Measurements from ENCODE around the gene ZNF18.

Gene ZNF18, protein sequence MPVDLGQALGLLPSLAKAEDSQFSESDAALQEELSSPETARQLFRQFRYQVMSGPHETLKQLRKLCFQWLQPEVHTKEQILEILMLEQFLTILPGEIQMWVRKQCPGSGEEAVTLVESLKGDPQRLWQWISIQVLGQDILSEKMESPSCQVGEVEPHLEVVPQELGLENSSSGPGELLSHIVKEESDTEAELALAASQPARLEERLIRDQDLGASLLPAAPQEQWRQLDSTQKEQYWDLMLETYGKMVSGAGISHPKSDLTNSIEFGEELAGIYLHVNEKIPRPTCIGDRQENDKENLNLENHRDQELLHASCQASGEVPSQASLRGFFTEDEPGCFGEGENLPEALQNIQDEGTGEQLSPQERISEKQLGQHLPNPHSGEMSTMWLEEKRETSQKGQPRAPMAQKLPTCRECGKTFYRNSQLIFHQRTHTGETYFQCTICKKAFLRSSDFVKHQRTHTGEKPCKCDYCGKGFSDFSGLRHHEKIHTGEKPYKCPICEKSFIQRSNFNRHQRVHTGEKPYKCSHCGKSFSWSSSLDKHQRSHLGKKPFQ

DNA sequence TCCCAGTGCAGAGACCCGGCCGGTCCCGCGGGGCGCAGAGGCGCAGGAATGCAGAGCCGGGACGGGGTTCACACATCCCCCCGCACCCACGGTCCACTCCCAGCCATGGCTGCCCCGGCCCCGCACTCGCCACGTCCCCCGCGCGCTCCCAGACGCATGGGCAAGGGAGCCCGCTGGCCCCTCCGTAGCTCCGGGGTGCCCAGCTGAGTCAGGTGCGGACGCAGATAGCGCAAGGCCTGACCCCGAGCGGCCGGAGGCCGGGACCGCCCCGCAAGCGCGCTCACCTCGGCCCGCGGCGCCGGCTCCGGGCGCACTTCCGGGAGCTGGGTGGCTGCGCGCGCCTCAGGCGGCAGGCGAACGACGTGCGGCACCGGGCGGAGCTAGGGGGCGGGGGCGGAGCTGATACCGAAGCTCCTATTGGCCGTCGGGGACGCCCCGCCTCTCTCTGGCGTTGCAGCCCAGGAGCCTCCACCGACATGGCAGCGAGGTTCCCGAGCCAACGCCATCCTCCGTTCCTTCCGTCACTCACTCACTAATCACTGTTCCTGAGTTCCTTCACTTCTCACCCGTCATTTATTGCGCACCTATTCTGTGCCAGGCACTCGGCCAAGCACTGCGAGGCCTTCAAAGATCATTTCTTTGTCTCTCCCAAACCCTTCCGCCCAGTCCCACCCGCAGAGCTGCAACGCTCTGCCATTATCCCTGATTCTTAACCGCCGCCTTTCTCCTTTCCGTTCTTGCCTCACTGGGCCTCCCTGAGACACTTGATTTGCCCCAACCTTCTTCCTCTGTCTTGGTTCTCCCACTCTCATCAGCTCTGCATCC is at the start of gene ZNF18:
Gene ZNF18, minus strand, starts transcription at position 329 of the 825 bp plus-strand sequence. CDS start 4,646 bp downstream, outside the sequence.
- DNase-seq (ENCODE audit: low read depth), result peak; percentile 79

DNA sequence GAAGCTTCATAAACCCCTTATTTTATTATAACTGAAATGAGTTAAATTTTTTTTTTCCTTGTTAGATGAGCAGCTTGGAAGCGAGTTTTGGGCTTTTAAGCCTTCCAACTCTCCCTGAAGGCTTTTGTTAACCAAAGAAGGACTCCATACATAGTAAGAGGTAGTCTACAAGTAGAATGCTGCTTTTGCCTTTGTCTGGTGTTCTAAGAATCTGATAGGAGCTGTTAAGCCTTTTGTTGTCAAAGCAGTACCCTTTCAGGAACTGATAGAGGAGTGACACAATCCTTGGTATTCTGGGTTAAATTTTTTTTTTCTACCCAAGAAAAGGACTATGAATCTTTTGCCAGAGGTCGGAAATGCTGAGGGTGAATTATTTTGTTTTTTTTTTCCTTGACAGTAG is 49.5 kb upstream of the ZNF18 start:
- no peak for DNase-seq (ENCODE audit: low read depth)

DNA sequence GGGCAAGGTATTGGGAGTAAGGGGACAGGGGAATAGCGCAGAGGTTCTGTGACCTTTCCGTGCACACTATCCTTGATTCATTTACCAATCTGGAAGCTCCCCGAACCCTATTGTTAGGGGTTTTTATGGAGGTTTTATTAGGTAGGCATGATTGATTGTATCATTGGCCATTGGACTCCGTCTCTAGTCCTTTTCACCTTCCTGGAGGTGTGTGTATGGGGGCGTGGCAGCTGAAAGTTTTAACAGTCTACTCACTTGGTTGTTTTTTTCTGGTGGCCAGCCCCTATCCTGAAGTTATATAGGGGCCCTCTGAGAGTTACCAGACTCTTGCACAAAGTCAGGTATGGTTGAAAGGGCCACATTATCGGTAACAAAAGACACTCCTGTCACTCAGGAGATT is 46.4 kb upstream of the ZNF18 start:
- DNase-seq (ENCODE audit: low read depth), result no peak

DNA sequence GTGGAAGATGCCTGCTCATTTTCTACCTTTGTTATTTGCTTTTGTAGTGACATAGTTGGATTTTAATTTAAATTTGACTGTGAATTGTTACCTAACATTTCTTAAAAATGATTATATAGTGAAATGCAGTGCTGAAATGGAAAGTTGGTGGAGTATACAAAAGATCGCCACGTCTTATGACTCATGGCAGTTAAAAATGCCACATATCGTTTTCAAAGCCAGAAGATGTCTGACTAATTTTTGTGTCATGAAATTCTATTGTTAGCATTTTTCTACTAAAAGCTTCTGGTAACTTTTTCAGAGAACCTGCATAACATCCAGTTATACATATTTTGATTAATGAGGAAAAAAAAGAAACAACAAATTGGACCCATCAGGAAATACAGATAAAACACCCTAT is 44.0 kb upstream of the ZNF18 start:
- DNase-seq (ENCODE audit: low read depth), result no peak

DNA sequence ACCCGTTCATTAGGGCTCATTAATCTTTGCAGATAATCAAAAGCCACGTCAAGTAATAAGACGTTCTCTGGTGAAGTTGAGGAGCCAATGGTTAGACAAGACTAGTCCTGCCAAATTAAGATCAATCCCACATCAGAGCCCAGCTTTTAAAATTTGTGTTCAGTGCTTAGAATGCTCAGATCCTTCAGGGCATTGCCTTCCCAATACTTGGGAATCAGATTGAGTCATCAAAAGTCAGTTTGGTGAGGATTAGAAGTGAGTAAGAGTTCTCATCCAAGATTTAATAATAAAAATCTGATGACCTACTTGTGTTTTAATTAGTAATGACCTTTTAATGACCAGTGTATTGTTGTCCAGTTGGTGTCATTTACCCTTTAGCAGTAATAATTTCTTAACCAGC is 43.2 kb upstream of the ZNF18 start:
- DNase-seq (ENCODE audit: low read depth), result no peak

DNA sequence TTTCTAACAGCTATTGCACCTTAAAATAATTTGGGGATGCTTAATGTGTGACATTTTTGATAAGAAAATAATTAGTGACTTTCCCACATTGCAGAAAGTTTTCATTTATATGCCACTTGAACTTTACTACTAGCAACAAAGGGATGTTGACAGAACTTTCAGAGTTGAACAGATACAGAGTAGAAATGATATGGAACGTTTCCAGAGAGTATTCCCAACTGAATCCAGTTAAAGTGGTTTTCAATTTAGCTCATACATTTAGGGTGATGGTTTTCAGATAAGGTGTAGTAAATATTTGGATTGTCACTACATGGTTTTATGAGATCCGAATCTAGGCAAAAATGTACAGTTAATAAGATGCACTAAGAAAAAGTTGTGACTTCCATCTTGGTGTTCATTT is 40.7 kb upstream of the ZNF18 start:
- no peak for DNase-seq (ENCODE audit: low read depth)

DNA sequence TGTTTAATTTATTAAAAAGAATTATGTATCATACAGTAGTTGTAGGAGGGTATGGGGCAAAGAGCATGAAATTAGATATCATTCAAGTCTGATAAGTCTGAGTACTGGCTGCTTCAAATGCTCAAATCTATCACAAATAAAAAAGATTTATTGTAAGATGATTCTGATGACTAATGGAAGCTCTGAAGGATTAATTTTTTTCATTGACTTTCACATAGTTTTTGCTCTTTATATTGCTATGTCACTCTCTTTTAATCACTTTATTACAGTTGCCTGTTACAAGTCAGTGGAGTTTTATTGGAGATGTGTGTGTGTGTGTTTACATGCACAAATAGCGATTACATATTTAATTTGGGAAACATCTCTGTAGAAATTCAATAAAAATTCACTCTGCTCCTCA is 38.4 kb upstream of the ZNF18 start:
- no peak for DNase-seq (ENCODE audit: low read depth)

DNA sequence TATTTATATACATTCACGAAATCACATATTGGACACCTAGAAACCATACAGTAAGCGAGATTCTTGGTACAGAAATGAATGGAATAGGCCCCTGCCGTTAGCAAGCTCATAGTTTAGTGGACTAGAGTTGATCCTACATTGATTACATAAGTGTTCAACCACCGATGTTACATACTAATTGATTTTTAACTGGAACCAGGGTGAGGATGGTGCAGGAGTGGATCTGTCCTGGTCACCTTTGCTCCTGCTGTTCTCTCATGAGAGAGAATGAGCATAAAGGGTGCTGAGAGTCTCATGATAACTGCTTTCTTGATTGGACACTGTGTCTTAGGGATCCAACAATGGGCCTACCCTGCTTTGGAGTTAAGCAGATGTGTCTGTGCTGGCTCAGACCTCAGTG is 37.3 kb upstream of the ZNF18 start:
- DNase-seq (ENCODE audit: low read depth), result no peak

DNA sequence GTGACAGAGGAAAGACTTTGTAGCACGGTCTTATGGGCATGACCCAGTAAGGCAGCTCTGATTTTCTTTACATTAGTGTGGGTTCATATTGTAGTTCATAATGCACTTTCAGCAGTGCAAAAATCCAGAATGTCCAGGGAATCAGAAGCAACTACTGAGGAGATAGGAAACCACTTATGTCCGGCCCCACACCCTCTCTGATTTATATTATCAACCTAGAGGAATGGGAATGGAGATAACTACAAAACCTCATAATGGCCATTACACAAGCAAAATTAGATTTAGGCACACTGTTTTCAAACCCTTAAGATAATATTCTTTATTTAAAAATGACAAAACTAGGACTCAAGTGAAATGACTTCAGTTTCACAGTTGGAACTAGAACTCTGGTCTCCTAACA is 31.3 kb upstream of the ZNF18 start:
- DNase-seq (ENCODE audit: low read depth), result no peak

DNA sequence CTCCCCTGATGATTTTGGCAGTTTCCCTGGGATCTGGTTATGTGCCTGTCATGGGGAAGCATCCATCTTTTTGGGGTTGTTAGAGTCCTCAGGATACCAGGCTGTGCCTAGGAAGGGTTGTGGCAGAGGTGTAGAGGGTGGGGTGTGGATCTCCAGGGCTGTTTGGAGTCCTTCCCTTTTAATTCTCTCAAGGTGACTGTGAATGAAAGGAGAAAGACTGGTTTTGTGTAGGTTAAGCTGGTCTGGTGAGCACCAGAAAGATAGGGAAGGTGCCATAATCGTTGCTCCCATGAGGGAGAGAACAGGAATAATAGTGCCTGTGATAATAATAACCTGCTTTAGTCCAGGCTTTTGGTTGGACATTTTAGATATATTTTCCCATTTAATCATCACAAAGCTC is 30.4 kb upstream of the ZNF18 start:
- no peak for DNase-seq (ENCODE audit: low read depth)

DNA sequence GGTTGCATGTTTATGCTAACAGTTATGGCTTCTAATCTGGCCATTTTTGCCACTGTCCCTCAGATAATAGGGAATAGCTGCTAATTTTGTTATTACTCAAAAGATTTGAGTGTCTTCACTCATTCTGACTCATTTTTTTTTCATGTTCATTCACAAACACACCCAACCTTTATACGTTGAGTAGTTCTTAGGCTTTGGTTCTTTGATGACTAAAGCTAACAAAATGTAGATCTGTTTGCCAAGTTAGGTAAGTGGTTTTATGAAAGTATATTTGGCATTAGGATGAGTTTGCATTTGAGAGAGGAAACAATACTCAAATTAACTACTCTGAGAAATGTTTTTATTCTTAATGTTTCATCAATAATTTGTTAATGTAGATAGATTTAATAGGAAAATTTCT is 27.1 kb upstream of the ZNF18 start:
- DNase-seq (ENCODE audit: low read depth), result no peak

DNA sequence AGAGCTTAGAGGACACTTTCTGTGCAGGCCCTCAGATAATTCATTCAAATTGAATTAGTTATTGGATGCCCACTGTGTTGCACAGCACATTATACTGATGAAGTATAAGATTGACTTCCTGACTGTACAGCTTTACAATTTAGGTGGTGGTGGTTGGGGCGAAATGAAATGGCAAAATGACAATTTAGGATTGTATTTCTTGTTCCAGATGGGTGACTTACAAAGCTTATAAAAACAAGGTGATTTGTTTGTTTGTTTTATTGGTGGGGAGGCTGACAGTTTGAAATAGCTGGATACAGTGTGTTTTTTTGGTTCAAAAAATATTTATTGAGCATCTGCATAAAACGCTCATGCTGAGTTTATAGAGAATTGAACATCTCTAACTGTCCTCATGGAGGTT is 25.0 kb upstream of the ZNF18 start:
- DNase-seq (ENCODE audit: low read depth), result no peak

DNA sequence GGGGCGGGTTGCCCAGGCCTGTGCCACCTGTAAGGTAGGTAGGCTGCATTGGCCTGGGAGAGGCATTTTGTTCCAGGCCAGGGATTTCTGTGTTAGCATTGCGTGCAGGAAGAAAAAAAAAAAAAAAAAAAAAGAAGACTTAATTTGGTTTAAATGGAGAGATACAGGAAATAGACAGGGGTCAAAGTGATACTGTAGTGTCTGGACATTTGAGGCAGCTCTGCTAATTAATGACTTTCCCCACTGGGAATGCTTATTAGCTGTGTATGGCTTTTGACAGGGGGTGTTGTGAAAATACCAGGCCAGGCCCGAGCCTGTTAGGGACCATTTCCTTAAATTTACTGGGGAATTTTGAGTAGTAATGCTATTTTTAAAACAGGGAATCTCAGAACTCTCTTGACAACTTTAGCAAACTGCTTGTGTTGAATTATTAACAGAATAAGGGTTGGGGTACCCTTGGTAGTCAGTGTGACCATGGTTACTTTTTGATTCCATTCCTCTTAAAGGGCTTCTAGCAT is 24.4 kb upstream of the ZNF18 start:
- DNase-seq (ENCODE audit: low read depth), result no peak

DNA sequence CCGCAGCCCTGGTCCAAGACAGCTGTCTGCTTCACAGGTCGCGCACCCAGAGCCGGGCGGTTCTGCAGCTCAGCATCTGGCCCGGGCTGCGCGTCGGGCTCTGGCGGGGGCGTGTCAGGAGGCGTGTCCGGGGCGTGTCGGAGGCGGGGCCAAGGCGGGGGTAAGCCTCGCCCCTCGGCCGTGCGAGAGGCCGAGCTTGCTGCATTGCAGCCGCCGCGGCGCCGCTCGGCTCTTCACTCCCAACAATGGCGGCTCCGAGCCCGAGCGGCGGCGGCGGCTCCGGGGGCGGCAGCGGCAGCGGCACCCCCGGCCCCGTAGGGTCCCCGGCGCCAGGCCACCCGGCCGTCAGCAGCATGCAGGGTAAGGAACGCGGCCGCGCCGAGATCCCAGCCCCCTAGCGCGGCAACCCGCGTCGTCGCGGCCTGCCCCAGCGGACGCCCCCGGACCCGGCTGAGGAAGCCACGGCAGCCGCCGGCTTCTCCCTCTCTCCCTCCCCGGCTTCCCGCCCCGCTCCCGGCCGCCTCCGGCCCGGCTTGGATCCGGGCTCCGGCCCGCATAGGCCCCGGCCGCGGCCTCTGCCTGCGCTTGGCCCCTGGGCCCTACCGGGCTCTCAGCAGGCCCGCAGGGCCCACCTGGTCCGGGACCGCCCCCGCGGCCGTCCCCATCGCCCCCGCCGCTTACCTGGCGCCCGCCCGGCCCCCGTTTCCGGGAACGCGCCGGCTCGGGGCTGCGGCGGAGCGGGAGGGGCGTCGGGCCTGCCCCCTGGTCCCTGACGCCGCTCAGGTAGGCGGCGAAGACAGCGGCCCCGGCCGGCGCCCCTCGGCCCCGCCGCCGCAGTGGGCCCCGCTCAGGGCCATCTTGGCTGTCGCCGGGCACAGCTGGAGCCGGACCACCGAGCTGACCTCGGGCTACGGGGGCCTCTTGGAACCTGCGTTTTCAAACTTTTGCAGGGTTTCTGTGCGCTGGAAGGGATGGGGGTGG is 23.7 kb upstream of the ZNF18 start, which contains the start of gene MAP2K4:
Gene MAP2K4, plus strand, starts transcription at position 236 of the 981 bp plus-strand sequence. Its CDS starts 10 bp downstream, at position 246.
- DNase-seq (ENCODE audit: low read depth), result peak; percentile 65

DNA sequence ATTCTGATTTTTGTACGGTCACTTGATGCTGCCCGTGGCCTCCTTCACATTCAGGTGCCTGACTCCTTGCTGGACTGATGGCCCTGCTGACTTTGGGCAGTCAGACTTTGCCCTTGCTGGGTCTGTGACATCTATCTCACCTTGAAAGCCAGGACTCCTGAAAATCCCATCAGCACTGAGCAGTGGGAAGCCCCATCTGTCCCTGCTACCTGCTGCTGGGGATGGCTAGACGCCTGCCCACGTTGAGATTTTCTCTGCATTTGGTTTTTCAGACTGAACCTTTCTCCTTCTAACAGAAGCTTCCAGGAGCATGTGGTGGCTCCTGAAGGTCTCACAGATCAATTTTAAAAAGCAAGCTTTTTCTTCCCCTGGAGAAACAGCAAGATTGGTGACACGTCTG is 10.2 kb upstream of the ZNF18 start:
- no peak for DNase-seq (ENCODE audit: low read depth)

DNA sequence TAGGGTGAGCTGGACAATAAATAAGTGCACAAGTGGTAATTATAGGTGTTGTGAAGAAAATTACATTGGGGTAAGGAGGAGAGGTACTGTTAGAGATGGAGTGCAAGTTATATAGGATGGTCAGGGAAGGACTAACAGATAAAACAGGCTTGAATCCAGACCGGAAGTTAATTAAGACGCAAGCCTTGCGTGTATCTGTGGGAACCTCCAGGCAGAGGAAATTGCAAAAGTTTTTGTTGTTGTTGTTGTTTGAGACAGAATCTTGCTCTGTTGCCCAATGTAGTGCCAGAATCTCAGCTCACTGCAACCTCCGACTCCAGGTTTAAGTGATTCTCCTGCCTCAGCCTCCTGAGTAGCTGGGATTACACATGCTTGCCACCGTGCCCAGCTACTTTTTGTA is 2.4 kb upstream of the ZNF18 start:
- no peak for DNase-seq (ENCODE audit: low read depth)

DNA sequence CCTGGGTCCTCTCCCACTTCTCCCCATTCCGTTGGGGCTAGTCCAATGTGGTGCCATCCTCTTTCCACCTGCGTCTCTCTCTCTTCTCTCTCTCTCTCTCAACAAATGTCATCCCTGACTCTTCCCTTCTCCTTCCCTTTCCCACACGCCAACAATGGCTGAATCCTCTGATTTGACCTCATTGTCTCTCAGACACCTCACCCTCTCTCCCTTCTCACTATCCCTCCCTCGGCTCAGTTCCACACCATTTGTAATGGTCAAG is 628 bp upstream of the ZNF18 start:
- no peak for DNase-seq (ENCODE audit: low read depth)

DNA sequence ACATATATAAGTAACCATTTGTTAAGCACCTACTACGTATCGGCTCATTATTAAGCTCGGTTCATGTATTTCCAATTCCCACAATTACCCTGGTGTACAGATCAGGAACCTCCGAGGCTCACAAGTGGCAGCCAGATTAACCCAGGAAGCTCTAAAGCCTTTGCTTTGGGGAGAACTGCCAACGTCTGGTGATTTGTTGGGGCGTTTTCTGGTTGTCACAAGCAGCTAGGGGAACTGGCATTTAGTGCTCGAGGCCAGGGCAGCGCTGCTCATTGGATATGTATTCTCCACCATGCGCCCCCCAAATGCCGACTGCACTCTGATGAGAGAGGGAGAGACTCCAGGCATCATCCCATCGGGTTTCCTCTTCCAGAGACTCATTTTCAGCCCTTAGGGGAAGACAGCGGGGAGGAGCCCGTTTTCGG is 541 bp downstream of the ZNF18 start:
- DNase-seq (ENCODE audit: low read depth), result no peak

DNA sequence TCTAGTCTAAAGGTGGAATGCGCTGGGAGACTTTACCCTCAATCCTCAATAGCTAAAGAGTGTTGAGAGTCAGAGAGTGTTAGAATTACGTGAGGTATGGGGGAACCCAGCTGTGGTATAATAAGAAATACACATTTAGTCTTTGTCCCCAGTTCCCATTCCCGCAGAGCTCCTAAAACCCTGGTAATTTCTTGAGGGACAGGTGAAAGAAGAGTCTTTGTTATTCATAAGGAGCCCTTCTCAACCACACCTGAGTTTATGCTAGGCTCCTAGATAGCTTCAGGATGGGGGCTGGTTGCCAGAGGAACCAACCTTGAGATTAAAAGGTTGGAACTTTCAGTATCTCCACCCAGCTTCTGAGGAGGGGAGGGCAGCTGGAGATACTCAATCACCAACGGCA is 5.8 kb downstream of the ZNF18 start:
- DNase-seq (ENCODE audit: low read depth), result no peak

DNA sequence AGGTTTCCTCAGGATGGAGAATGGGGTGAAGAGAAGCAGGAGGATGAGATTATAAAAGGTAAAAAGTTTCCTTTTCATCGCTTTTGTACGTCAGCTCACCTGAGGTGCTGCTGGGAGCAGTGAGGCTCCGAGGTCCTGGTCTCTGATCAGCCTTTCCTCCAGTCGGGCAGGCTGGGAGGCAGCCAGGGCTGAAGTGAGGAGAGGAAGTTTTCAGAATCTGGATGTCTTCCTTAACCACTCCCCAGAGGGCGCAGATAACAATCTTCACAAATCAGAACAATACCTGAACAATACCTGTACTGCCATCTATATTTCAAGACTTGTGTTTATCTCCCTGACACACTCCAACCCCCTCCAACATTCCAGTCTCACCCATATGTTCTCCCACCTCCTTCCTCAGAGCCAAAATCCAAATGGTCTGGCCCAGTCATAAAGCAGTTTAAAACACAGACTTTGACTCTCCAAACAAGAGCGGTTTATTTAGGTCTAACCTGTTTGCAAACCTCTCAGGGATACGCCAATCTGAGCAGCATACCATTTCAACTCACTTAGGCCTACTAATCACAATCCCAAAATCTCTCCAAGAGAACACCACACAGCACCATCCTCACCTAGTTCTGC is 6.8 kb downstream of the ZNF18 start:
- DNase-seq (ENCODE audit: low read depth), result no peak

DNA sequence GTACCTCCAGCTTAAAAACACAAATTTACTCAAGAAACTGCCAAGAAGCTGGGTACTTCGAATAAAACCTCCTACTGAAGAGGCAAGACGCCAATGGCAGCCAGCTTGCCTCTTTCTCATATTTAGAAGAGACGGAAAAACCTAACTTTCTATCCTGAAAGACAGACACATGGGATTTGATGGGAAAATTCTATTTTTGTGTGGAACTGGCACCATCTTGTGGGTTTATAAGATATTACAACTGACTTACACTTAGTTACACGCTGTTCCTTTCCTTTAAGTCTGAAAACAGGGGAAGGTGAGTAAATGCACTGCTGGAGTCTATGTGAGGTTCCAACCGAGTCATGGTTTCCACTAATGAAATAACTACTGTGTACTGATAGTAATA is 10.3 kb downstream of the ZNF18 start:
- DNase-seq (ENCODE audit: low read depth), result no peak

All from CMK (cell line).